Esophagus muscularis mucosa (tissue), 4 donors: ENCODE results near the gene COL6A3. TPM values are rescaled to one million over a fixed set of nuclear protein-coding genes. Genes with fewer than 3 reads are reported as not detected.

Experiments used
- DNase-seq: peaks from one replicate; pipeline ENCODE4 v3.0.0-alpha.2; 2017; ENCODE audit errors: extremely low spot score
- H3K27ac ChIP-seq, 4 donors: fragments of 200-600 bp; sonication (generic); replicated peaks in 1 of 4; 1 replicate in 3 of 4; 2 replicates in 1 of 4; pipeline ENCODE4 v1.5.1; 2016 to 2019; ENCODE audit warnings: mild to moderate bottlenecking in 1 of 4
- H3K27me3 ChIP-seq, 4 donors: fragments of 200-600 bp; sonication (generic); one replicate each; pipeline versions ENCODE4 v1.5.1 to v1.6.0; 2016 to 2019
- H3K36me3 ChIP-seq, 4 donors: fragments of 200-600 bp; sonication (generic); one replicate each; pipeline ENCODE4 v1.5.1; 2016 to 2019
- H3K4me1 ChIP-seq, 4 donors: fragments of 200-600 bp; sonication (generic); one replicate each; pipeline ENCODE4 v1.5.1; 2016 to 2019
- H3K4me3 ChIP-seq, 4 donors: fragments of 200-600 bp; sonication (generic); 1 replicate in 2 of 4; 2 replicates in 2 of 4; pipeline ENCODE4 v1.5.1; 2016 to 2019; ENCODE audit warnings: mild to moderate bottlenecking in 4 of 4, moderate library complexity in 1 of 4
- H3K9me3 ChIP-seq, 4 donors: fragments of 200-600 bp; sonication (generic); 1 replicate in 3 of 4; 2 replicates in 1 of 4; pipeline ENCODE4 v1.5.1; 2016 to 2019
- CTCF ChIP-seq, 3 experiments: fragments of 200-600 bp in 2 of 3; fragments of 450-650 bp in 1 of 3; sonication (generic) in 2 of 3; IDR thresholded peaks; one replicate each; pipeline ENCODE4 v1.5.1; 2017 to 2019; ENCODE audit warnings: antibody characterized with exemption in 3 of 3, mild to moderate bottlenecking in 2 of 3, moderate library complexity in 1 of 3
- EP300 ChIP-seq: sonication (generic); formaldehyde crosslinking; IDR thresholded peaks from one replicate; pipeline ENCODE4 v1.6.1; 2017; ENCODE audit warnings: antibody characterized with exemption
- POLR2A ChIP-seq: fragments of 450-650 bp; IDR thresholded peaks from one replicate; pipeline ENCODE4 v1.6.1; 2017; ENCODE audit warnings: antibody characterized with exemption, moderate library complexity, mild to moderate bottlenecking, low read depth
- POLR2AphosphoS5 ChIP-seq, 2 donors: sonication (generic); formaldehyde crosslinking; IDR thresholded peaks; one replicate each; pipeline ENCODE4 v1.6.1; 2017; ENCODE audit warnings: antibody characterized with exemption in 2 of 2
- WGBS: methylation state at CpG from one replicate; pipeline ENCODE4 v1.1.5; 2018; 5-methylcytosine and 5-hydroxymethylcytosine counted together
- intact Hi-C: fragments of 100-400 bp; cut with DNase I; formaldehyde crosslinking; loops from one replicate; pipeline ENCODE4 v1.15.1; 2023
- total RNA-seq, 4 donors: library from RNA; depleted of rRNA; stranded (reverse); fragments of >200 nt; gene quantifications; one replicate each; pipeline versions ENCODE4 v1.1.0 to v1.2.1, GENCODE V29; 2016

The COL6A3 gene
- total RNA-seq, 4 donors from 2014 or later, result 96.2 to 350 (median 192) TPM

- Histone ChIP-seq H3K4me1 (peaks cover 31 to 47% (median 42%) of the 10 kb centered on the region in 4 donors), H3K4me3 (no peak overlapping the region), H3K27me3 (no peaks in the 10 kb centered on the region), H3K9me3 (no peaks in the 10 kb centered on the region), H3K27ac (peak overlapping the region in 1 of 4 donors; percentile 17), H3K36me3 (no peaks in the 10 kb centered on the region)
- 63% methylated on average over 20 of the region's 20 CpGs for WGBS
- DNase-seq, result no peak
- TF ChIP-seq CTCF (IDR thresholded peaks at IDR 0.05), result peak in 2 of 3 experiments; percentile 16 to 32
- TF ChIP-seq POLR2AphosphoS5 (IDR thresholded peaks at IDR 0.05), result no peak
- no peak for TF ChIP-seq EP300
- TF ChIP-seq POLR2A, result no peak
- intact Hi-C loops, result no loop called here
Observed at GRCh38 chr2:237451643-237452469, 37.9 kb upstream of the COL6A3 start.

GRCh38 chr2:237450583-237450982 lies 36.6 kb upstream of the COL6A3 start:
- DNase-seq, result no peak
- H3K36me3 ChIP-seq, result no peaks in the 10 kb centered on the region
- no peak for TF ChIP-seq EP300
- no peak for TF ChIP-seq CTCF (IDR thresholded peaks at IDR 0.05)
- no peak for TF ChIP-seq POLR2AphosphoS5 (IDR thresholded peaks at IDR 0.05)
- no peak for TF ChIP-seq POLR2A
- 94% methylated on average over 8 of the region's 13 CpGs for WGBS
- H3K27ac ChIP-seq, result peak overlapping the region in 3 of 4 donors; percentile 63 to 76 (median 70)
- no peak overlapping the region for H3K4me3 ChIP-seq
- H3K9me3 ChIP-seq, result no peaks in the 10 kb centered on the region
- H3K27me3 ChIP-seq, result no peaks in the 10 kb centered on the region
- H3K4me1 ChIP-seq, result peaks cover 23 to 36% (median 33%) of the 10 kb centered on the region in 4 donors
- intact Hi-C loops, result no loop called here

GRCh38 chr2:237450108-237450507 lies 36.1 kb upstream of the COL6A3 start:
- no peaks in the 10 kb centered on the region for H3K27me3 ChIP-seq
- intact Hi-C loops, result no loop called here
- no peaks in the 10 kb centered on the region for H3K36me3 ChIP-seq
- 92% methylated on average over 6 of the region's 6 CpGs for WGBS
- H3K27ac ChIP-seq, result peak overlapping the region; percentile 46 to 76 (median 66)
- no peaks in the 10 kb centered on the region for H3K9me3 ChIP-seq
- TF ChIP-seq EP300 (no peak), CTCF (IDR thresholded peaks at IDR 0.05) (no peak), POLR2A (no peak), POLR2AphosphoS5 (IDR thresholded peaks at IDR 0.05) (no peak)
- H3K4me1 ChIP-seq, result peaks cover 23 to 36% (median 33%) of the 10 kb centered on the region in 4 donors
- DNase-seq, result no peak
- no peak overlapping the region for H3K4me3 ChIP-seq

GRCh38 chr2:237449193-237449881 lies 35.4 kb upstream of the COL6A3 start:
- Histone ChIP-seq H3K27ac (peak overlapping the region; percentile 46 to 76 (median 66)), H3K9me3 (no peaks in the 10 kb centered on the region), H3K4me3 (peak overlapping the region in 1 of 4 donors; percentile 19), H3K27me3 (no peaks in the 10 kb centered on the region), H3K4me1 (peaks cover 23 to 36% (median 33%) of the 10 kb centered on the region in 4 donors), H3K36me3 (no peaks in the 10 kb centered on the region)
- WGBS, result 59% methylated on average over 13 of the region's 13 CpGs
- no peak for TF ChIP-seq POLR2A
- TF ChIP-seq POLR2AphosphoS5 (IDR thresholded peaks at IDR 0.05), result peak; percentile 66 to 79
- intact Hi-C loops, result no loop called here
- DNase-seq, result no peak

GRCh38 chr2:237448626-237449025 lies 34.7 kb upstream of the COL6A3 start:
- Histone ChIP-seq H3K4me3 (no peak overlapping the region), H3K27ac (peak overlapping the region; percentile 46 to 76 (median 66)), H3K27me3 (no peaks in the 10 kb centered on the region), H3K36me3 (no peaks in the 10 kb centered on the region), H3K9me3 (no peaks in the 10 kb centered on the region), H3K4me1 (peaks cover 23 to 36% (median 33%) of the 10 kb centered on the region in 4 donors)
- no peak for DNase-seq
- intact Hi-C loops, result no loop called here
- TF ChIP-seq EP300, result no peak
- no peak for TF ChIP-seq CTCF (IDR thresholded peaks at IDR 0.05)
- TF ChIP-seq POLR2AphosphoS5 (IDR thresholded peaks at IDR 0.05), result no peak
- no peak for TF ChIP-seq POLR2A
- WGBS, result 86% methylated on average over 6 of the region's 6 CpGs
